ENCODE results near the gene ALDOB.
"Not testable (repeated sequence)": the region's sequence is repeated elsewhere in the genome, so short reads cannot be mapped to it uniquely, and the experiment has no call there.

The ALDOB gene

GRCh38 chr9:101419863-101420262 is 15.7 kb downstream of the ALDOB start:
- DNase-seq = no peak

DNA sequence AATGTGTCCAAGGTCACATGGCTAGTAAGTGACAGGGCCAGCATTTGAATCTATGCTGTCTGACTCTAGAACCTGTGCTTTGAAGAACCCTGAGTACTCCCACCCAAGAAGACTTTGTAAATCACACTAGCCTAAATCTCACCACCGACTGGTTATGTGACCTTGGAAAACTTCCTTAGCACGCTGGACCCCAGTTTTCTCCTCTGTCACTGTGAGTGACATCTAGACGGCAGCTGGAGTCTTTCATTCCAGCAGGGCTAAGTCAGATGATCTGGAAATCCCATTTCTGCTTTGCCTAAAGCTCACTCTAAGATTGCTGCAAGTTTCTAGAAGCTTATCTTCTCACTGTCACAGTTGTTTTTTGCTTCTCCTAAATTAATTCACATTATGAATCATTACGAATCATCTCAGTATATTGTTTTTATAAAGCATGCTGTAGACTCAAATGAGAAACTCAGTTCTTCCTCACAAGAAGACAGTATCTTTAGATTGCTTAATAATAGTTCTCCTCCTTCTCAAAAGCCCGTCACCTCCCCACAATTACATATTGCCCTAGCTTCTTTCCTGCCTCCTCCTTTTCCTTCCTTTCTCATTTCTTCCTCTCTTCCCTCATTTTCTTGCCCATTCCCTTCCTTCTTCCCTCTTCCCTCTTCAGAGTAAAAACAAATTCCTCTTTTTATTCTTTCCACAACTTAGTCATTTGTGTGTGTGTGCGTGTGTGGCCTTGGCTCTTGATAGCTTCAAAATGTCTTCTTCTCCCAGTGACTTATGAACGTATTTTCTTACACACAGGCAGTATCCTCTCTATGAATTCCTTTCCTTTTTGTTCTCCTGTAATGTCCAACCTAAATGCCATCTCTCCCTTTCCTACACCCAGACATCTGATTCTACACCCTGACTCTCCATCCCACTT is 16.8 kb downstream of the ALDOB start:
- no peak for DNase-seq

DNA sequence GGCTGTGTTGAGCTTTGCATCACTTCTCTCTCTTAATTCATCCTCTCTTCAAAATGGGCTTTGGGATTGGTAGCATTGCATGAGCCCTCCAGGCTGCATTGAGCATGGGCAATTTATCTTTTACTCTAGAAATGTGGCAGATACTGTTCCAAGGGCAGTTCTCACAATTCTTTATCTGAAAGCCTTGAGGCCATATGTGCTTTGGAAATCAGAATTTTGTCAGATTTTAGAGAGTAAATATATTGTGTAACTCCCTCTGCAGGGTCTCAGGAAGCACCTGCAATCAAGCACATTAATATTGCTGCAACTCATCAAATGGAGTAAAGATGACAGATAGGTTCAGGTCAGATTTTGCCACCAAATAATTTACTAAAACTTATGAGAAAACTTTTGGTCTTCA is 17.6 kb downstream of the ALDOB start:
- DNase-seq = no peak

DNA sequence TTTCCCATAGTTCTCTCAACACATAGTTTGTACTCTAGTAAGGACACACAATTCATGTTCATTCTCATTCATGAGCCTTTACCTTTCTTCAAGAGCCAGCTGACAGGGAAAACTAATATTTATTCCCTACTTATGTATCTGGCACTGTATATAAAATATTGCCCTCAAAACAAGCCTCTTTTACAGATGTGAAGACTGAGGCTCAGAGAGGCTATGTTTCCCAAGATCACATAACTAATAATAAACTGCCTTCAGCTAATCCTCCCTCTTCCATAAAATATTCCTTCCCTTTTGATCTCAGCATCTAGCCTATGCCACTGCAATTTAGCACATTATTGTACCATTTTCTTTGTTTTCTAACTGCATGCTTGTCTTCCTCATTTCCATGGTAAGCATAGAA is 18.2 kb downstream of the ALDOB start:
- no peak for DNase-seq

GRCh38 chr9:101415578-101415977 is 20.0 kb downstream of the ALDOB start:
- no peak for DNase-seq

- no peak for DNase-seq
Measured at GRCh38 chr9:101414839-101415238, 20.7 kb downstream of the ALDOB start.

- DNase-seq = no peak
Measured at GRCh38 chr9:101409079-101409477, 26.5 kb downstream of the ALDOB start.

DNA sequence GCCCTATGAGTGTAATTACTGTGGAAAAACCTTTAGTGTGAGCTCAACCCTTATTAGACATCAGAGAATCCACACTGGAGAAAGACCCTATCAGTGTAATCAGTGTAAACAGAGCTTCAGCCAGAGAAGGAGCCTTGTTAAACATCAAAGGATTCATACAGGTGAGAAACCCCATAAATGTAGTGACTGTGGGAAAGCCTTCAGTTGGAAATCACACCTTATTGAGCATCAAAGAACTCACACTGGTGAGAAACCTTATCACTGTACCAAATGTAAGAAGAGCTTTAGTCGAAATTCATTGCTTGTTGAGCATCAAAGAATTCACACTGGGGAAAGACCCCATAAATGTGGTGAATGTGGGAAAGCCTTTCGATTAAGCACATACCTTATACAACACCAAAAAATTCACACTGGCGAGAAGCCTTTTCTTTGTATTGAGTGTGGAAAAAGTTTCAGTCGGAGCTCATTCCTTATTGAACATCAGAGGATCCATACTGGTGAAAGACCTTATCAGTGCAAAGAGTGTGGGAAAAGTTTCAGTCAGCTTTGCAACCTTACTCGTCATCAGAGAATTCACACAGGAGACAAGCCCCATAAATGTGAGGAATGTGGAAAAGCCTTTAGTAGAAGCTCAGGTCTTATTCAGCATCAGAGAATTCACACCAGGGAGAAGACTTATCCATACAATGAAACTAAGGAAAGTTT is 27.0 kb downstream of the ALDOB start:
- no peak for DNase-seq

- DNase-seq = no peak
Measured at GRCh38 chr9:101403516-101404285, 31.9 kb downstream of the ALDOB start.

- DNase-seq = no peak
Measured at GRCh38 chr9:101400120-101400519, 35.5 kb downstream of the ALDOB start.

DNA sequence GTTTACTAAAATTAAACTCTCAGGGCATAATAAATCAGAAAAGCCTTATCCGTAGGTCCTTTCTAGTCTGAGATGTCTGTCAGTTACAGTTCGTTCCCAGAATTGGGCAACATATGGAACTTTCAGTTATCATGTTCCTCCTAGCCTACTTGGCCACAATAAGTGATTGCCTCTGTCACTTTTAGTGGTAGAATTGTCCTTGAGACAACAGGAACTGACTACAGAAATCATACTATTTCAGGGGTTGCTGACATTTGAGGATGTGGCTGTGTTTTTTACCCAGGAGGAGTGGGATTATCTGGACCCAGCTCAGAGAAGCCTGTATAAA is 36.0 kb downstream of the ALDOB start:
- no peak for DNase-seq

GRCh38 chr9:101398930-101399642 is 36.5 kb downstream of the ALDOB start:
- no peak for DNase-seq

- peak; percentile 99 for DNase-seq
Measured at GRCh38 chr9:101398068-101398929, 37.3 kb downstream of the ALDOB start, which contains the start of the genes MRPL50 and ZNF189. Gene MRPL50, minus strand, starts transcription at chr9:101398618. Its CDS starts 26 bp downstream, at chr9:101398592. Gene ZNF189, plus strand, starts transcription at chr9:101398851. Its CDS starts 306 bp downstream, at chr9:101399157.

DNA sequence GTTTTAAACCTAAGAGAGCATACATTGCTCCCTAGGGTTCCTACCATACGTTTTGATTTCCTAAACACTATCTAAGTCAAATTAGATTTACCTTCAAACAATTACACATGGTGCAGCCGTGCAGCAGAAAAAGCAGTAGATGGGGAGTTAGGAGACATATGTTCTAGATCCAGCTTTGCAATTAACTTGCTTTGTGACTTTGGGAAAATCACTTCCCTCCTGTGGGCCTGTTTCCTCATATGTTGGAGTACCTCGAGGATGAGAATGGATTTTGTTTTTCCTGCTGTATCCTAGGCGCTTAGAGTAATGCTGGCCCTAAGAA is 37.9 kb downstream of the ALDOB start:
- no peak for DNase-seq

DNA sequence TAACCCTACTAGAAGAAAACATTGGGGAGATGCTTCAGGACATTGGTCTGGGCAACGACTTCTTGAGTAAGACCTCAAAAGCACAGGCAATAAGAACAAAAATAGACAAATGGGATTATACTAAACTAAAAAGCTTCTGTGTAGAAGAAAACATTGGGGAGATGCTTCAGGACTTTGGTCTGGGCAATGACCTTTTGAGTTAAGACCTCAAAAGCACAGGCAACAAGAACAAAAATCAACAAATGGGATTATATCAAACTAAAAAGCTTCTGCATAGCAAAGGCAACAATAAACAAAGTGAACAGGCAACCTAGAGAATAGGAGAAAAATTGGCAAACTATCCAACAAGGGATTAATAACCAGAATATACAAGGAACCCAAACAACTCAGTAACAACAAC is 40.9 kb downstream of the ALDOB start:
- no peak for DNase-seq

GRCh38 chr9:101393135-101393534 is 42.4 kb downstream of the ALDOB start:
- DNase-seq = no peak

GRCh38 chr9:101388507-101388993 is 47.0 kb downstream of the ALDOB start:
- no peak for DNase-seq

DNA sequence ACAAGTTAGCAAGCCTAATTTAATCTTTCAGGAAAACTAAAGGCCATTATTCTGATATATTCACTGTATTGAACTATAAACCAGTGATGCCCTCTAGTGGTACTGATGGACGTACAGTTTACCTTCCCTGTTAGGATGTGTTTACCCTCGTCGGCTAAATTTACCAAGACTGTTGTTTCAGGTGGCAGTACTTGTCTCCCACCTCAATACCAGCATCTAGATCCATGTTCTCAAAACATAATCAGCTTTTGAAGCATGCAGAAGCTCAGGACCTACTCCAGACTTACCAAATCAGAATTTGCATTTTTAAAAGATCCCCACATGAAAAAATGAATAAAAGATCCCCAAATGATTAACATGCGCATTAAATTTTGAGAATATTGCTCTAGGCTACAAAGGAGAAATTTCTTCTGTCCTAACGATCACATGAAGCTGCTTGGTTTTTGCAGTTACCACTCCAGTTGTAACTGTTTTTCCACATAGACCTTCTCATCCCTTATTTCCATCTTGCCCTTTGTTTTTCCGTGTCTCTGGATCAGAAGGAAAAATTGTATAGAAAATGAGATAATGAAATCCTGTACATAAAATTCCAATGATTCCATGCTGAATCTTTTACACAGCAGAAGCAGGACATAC is 47.6 kb downstream of the ALDOB start:
- DNase-seq = no peak

DNA sequence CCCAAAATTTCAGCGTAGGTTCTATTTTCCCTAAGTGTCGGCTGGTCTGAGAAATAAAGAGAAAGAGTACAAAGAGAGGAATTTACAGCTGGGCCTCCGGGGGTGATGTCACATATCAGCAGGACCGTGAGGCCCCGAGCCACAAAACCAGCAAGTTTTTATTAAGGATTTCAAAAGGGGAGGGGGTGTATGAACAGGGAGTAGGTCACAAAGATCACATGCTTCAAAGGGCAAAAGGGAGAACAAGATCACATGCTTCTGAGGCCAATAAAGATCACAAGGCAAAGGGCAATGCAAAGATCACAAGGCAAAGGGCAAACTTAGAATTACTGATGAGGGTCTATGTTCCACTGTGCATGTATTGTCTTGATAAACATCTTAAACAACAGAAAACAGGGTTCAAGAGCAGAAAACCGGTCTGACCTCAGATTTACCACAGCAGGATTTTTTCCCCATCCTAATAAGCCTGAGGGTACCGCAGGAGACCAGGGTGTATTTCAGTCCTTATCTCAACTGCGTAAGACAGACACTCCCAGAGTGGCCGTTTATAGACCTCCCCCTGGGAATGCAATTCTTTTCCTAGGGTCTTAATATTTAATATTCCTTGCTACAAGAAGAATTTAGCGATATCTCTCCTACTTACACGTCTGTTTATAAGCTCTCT is 50.6 kb downstream of the ALDOB start, which contains the start of gene BAAT:
TSS of gene BAAT (minus strand) at position 134 of the 664 bp plus-strand sequence. CDS start 13,602 bp downstream, outside the sequence.
- not testable (repeated sequence) for DNase-seq

- DNase-seq = no peak
Measured at GRCh38 chr9:101383361-101383760, 52.2 kb downstream of the ALDOB start.

Measured in CD4-positive, alpha-beta T cell treated with Interferon gamma for 1 hour (primary cell).